HL-60 (cell line): ENCODE data around the gene RNF214.

Source experiments
- DNase-seq, 2 experiments: peaks; one replicate each; pipeline ENCODE4 v3.0.0-alpha.2; 2010 to 2020; ENCODE audit warnings: low read depth in 1 of 2, low spot score in 1 of 2
- H3K27ac ChIP-seq: fragments of 250-450 bp; sonication (Bioruptor Pico); replicated peaks from 2 replicates; pipeline ENCODE4 v1.5.1; 2020; ENCODE audit warnings: mild to moderate bottlenecking, moderate library complexity
- H3K27me3 ChIP-seq: fragments of 250-450 bp; sonication (Bioruptor Pico); 2 replicates; pipeline ENCODE4 v1.5.1; 2021; ENCODE audit warnings: mild to moderate bottlenecking, moderate library complexity; ENCODE audit not compliant: insufficient read depth, poor library complexity, severe bottlenecking
- H3K4me3 ChIP-seq: replicated peaks from 2 replicates; pipeline ENCODE4 v1.5.1; 2011; ENCODE audit warnings: mild to moderate bottlenecking, control low read depth, low read length; ENCODE audit not compliant: insufficient read depth
- CTCF ChIP-seq: IDR thresholded peaks from one replicate; pipeline ENCODE4 v1.5.1; 2011; ENCODE audit warnings: low read length, control low read depth, inconsistent platforms; ENCODE audit not compliant: insufficient read depth
- GABPA ChIP-seq: IDR thresholded peaks from 2 replicates; pipeline ENCODE4 v1.6.1; 2012; ENCODE audit warnings: low read depth
- POLR2AphosphoS5 ChIP-seq: IDR thresholded peaks from 2 replicates; pipeline ENCODE4 v1.6.1; 2012; ENCODE audit warnings: low read depth
- REST ChIP-seq: IDR thresholded peaks from 2 replicates; pipeline ENCODE4 v1.6.1; 2012; ENCODE audit warnings: low read depth; ENCODE audit not compliant: insufficient replicate concordance
- SPI1 ChIP-seq: IDR thresholded peaks from 2 replicates; pipeline ENCODE4 v1.6.1; 2012; ENCODE audit warnings: low read depth, mild to moderate bottlenecking, borderline replicate concordance

The RNF214 gene

GRCh38 chr11:117279711-117280376 is 47.4 kb downstream of the RNF214 start:
- no peak for TF ChIP-seq POLR2AphosphoS5
- no peak for TF ChIP-seq GABPA
- TF ChIP-seq SPI1, result no peak
- TF ChIP-seq REST, result no peak
- no peak for TF ChIP-seq CTCF
- no peak for DNase-seq
- no peak overlapping the region for H3K27ac ChIP-seq
- no peaks in the 10 kb centered on the region for H3K27me3 ChIP-seq
- no peak overlapping the region for H3K4me3 ChIP-seq

- TF ChIP-seq REST (no peak), SPI1 (no peak), POLR2AphosphoS5 (no peak), GABPA (no peak), CTCF (no peak)
- Histone ChIP-seq H3K27me3 (no peaks in the 10 kb centered on the region), H3K27ac (no peak overlapping the region), H3K4me3 (no peak overlapping the region)
- DNase-seq, result no peak
Measured at GRCh38 chr11:117281159-117281558, 48.7 kb downstream of the RNF214 start.

GRCh38 chr11:117281869-117282268 is 49.4 kb downstream of the RNF214 start:
- DNase-seq, result no peak
- H3K27me3 ChIP-seq, result no peaks in the 10 kb centered on the region
- no peak overlapping the region for H3K4me3 ChIP-seq
- TF ChIP-seq POLR2AphosphoS5 (no peak), REST (no peak), CTCF (no peak), SPI1 (no peak), GABPA (no peak)
- H3K27ac ChIP-seq, result no peak overlapping the region
